SIG-M5 (cell line): ENCODE results near the gene ACKR2.

Source experiments
- DNase-seq: peaks from one replicate; lab custom pipeline; 2025; lab: John Stamatoyannopoulos, UW

Gene ACKR2

GRCh38 chr3:42829628-42830436 lies 20.6 kb downstream of the ACKR2 start:
- DNase-seq: no peak

DNA sequence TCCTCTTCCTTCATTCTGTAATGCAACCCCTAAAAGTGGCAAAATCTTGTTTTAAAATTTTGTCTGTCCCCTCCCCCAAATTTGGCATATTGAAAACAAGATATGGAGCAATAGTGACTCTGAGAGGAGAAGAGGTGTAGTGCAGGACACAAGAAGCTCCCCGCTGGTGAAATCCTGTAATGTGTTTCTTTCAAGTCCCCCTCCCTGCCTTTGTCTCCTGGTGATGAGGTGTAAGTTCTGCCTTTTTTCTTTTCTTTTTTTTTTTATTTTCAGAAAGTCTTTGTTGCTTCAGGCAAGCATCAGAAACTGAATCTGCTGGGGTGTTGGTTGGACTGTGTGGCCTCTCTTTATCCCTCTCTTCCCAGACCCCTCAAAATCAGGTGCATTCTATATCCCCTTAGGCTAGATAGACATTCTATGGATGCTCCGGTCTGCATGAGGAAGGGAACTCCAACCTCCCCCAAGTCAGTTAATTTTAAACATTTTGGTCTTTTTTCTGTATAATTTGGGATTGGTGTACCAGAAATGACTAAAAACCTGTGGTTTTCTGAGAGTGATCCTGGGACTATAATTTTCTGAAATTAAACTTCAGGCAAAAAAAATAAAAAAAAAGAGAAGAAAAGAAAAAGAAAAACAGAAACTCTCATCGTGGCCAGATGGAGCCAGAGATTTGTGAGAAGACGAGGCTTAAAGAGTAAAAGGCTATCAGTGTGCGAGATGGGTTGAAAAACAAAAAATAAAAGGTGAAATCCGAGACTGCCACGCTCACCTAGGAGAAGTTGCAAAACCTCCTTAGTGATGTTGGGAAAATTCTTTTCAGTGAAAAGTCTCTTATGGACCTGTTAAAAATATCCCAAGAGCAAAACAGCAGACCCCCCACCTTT lies 21.4 kb downstream of the ACKR2 start:
- peak; percentile 4 for DNase-seq

- DNase-seq: no peak
Observed at GRCh38 chr3:42831321-42831713, 22.1 kb downstream of the ACKR2 start.

DNA sequence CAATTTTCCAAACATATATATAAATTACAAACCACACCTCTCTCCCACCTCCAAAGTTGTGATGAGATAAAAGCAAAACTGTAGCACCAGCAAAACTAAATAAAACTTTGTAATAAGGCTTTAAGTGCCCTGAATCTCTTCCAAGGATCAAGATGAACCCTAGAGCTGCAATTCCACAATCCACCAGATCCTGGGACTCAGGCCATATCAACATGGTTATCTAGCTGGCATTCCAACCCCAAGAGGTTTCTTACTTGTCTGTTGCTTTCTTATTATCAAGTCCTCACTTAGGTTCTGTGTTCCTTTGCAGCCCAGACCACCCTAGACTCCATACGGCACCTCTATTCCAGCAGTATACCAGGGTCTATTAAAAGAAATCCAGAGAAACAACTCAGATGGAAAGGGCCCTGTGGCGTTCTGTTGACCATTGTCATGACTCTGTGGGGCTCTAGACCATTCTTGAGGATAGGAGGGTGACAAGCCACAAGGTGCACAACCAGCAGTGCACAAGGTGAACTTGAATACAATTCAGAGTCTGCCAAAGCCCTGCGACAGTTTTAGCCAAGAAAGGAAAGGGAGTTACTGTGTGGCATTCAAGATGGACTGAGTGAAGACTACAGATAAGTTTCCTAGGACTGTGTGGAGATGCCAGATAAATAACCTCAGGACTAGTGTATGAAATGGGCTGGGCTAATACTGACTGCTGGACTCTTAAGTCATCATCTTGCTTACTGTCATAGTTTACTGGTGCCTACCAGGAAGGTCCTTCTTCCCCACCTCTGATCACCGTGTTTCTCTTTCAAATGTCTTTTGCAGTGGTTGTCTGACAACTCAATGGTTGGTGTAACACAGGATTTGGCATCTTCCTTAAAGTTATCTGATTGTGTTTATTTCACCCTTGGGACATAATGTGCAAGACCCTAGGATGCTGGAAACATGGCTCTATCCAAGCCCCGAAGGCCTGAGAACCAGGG lies 27.2 kb downstream of the ACKR2 start:
- no peak for DNase-seq

DNA sequence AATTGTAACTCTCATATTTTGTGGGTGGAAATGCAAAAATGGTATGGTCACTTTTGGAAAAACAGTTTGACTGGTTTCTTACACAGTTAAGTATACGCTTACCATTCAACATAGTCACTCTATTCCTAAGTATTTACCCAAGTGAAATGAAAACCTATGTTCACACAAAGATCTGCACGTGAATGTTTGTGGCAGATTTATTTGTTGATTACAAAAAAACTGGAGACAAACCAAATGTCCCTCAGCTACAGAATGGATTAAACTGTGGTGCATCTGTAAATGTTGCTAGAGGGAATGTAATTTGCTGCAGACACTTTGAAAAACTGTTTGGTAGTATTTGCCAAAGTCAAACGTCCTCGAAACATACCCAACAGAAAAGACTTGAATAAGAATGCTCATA lies 29.3 kb downstream of the ACKR2 start:
- no peak for DNase-seq

DNA sequence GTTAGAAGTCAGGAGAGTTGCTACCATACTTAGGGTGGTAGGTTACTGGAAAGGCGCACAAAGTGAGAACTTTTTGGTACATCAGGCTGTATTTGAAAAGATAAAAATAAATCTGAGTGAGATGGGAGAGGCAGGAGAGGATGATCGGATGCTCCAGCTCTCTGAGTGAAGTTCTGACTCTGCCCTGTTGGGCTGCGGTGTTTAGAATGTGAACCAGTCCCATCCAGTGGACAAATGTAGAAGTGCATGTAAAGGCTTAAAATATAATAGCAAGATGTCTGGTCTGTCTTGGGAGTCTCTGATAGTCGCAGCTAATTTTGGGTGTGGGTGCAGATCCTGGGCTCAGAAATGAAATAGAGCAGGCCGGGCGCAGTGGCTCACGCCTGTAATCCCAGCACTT lies 30.4 kb downstream of the ACKR2 start:
- DNase-seq: peak; percentile 10

DNA sequence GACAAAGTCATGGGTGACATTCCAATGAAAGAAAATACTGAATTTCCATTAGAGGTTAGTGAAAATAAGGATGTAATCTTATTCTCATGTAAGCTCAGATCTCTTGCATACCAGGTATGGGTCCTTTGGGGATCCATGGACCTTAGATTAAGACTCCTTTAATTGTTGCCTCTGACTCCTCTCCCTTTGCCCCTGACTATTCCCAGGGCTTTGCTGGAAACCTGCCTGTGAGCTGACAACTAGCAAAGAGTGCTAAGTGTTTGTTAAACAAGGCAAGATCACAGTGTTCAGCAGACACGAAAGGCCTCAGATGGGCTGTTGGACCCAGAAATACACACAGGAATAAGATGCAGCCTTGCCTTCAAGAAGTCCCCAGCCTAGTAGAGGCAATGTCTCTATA lies 32.1 kb downstream of the ACKR2 start:
- DNase-seq: no peak

DNA sequence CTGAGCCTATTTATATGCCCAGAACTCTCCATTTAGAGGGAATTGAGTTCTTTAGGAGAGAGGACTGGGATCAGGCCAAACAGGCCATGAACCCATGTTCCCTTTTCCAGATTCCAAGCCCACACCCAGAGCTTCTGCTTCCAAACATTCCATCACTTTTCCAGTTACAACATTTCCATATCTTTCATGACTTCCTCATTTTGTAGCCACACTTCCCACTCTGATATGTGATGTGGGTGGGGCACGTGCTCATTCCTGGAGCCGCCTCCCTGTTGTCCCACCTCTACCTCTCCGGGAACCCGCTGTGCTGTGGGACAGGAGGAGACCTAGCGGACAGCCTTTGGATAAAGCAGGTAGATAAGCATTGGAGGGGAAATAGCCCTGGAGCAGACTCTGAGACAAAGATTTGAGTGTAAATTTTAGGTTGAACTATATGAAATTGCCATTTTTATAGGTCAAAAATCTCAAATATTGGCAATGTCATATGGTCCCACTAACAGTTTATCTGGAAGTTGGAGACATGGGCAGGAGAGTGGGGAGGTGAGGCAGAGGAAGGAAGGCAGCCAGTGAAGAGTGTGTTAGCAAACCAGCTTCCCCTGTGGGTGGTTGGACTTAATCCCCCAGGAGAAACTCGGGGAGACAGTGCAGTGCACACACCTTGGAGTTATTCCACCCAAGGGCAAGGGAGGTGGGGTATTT lies 34.6 kb downstream of the ACKR2 start:
- no peak for DNase-seq

- no peak for DNase-seq
Observed at GRCh38 chr3:42844412-42844713, 35.1 kb downstream of the ACKR2 start.

DNA sequence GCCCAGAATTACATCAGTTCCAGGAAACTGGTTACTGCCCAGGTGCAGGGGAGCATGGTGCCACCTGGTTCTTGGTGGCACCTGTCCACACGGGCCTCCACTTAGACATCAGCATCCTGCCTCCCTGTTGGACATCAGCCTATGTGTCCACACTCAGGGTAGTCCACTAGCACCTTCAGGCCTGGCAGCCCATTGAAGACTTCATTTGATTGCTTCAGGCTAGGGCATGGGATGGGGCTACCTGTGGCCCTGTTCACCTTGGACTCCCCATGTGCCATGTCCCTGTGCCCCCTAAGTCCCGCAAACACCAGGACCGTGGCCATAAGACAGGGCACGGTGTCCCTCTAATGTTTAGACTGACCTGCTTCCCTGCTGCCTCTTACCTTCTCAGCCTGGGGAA lies 35.6 kb downstream of the ACKR2 start:
- no peak for DNase-seq

GRCh38 chr3:42846685-42847522 lies 37.7 kb downstream of the ACKR2 start:
- no peak for DNase-seq

- no peak for DNase-seq
Observed at GRCh38 chr3:42847731-42848130, 38.5 kb downstream of the ACKR2 start.

- DNase-seq: no peak
Observed at GRCh38 chr3:42849017-42849416, 39.8 kb downstream of the ACKR2 start.

- no peak for DNase-seq
Observed at GRCh38 chr3:42850263-42850662, 41.0 kb downstream of the ACKR2 start.

- no peak for DNase-seq
Observed at GRCh38 chr3:42851228-42851834, 42.1 kb downstream of the ACKR2 start.

GRCh38 chr3:42852441-42852840 lies 43.2 kb downstream of the ACKR2 start:
- DNase-seq: no peak

DNA sequence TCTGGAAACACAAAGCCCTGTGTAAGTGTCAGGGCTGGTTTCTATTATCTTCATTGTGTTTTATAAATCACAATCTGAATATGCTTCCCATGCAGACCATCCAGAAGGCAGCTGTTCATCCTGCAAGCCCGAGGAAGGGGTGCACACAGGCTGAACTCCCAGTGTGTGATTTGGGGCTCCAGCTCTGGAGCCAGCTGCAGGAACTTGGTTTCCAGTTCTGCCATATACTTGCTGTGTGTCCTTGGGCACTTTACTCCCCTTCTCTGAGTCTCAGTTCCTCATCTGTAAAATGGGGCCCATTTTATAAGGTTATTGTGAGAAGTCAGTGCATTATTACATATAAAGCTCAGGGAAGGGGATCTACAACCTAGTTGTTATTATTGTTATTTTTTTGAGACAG lies 43.8 kb downstream of the ACKR2 start:
- DNase-seq: no peak

- DNase-seq: no peak
Observed at GRCh38 chr3:42853739-42854302, 44.6 kb downstream of the ACKR2 start.

GRCh38 chr3:42855219-42855546 lies 45.9 kb downstream of the ACKR2 start:
- no peak for DNase-seq
